Middle frontal gyrus (tissue), 1 donor: Measurements from ENCODE around the gene WFS1.

Source experiments
- DNase-seq: peaks from one replicate; pipeline ENCODE4 v3.0.0-alpha.2; 2015; ENCODE audit warnings: low spot score; ENCODE audit errors: extremely low spot score

WFS1 gene, protein sequence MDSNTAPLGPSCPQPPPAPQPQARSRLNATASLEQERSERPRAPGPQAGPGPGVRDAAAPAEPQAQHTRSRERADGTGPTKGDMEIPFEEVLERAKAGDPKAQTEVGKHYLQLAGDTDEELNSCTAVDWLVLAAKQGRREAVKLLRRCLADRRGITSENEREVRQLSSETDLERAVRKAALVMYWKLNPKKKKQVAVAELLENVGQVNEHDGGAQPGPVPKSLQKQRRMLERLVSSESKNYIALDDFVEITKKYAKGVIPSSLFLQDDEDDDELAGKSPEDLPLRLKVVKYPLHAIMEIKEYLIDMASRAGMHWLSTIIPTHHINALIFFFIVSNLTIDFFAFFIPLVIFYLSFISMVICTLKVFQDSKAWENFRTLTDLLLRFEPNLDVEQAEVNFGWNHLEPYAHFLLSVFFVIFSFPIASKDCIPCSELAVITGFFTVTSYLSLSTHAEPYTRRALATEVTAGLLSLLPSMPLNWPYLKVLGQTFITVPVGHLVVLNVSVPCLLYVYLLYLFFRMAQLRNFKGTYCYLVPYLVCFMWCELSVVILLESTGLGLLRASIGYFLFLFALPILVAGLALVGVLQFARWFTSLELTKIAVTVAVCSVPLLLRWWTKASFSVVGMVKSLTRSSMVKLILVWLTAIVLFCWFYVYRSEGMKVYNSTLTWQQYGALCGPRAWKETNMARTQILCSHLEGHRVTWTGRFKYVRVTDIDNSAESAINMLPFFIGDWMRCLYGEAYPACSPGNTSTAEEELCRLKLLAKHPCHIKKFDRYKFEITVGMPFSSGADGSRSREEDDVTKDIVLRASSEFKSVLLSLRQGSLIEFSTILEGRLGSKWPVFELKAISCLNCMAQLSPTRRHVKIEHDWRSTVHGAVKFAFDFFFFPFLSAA

DNA sequence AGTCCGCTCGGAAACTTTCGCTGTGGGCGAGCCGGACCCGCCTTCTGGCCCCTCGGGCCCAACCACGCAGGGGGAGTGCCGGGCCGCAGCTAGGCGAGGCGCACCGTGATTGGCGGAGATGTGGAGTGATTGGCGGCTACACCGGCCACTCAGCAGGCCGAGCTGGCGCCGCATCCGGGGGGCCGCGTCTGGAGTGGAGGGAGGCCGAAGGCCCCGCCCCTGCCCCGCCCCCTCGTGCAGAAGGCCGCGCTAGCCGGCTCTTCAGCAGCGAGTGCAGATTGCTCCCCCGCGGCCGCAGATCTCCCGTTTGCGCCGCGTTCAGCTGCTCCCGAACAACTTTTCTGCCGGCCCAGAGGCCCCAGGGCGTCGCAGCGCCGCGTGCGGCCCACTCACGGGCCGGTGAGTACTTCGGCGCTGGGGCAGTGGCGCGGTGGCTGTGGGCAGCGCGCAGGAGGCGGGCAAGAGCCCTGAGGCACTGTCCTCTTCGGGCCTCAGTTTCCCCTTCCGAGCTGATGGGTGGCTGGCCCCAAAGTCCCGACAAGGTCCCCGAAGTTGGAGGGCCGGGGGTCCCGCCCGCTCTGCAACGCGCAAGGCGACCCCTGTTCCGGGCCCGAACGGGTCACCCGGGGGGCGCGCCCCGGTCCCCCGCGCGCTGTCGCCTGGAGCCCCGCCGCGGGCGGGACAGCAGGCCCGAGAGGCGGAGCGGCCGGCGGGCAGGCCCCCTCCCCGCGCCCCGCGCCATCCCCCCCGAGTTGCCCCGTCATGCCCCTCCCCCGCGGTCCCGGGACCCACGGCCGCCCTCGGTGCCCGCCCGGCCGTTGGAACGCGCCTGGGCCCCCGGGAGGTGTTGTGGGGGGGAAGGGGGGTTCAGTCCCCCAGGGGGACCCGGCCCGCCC is at the start of gene WFS1:
TSS of gene WFS1 (plus strand) at position 235 of the 896 bp plus-strand sequence. CDS start 7,606 bp downstream, outside the sequence.
- peak; percentile 98 for DNase-seq

DNA sequence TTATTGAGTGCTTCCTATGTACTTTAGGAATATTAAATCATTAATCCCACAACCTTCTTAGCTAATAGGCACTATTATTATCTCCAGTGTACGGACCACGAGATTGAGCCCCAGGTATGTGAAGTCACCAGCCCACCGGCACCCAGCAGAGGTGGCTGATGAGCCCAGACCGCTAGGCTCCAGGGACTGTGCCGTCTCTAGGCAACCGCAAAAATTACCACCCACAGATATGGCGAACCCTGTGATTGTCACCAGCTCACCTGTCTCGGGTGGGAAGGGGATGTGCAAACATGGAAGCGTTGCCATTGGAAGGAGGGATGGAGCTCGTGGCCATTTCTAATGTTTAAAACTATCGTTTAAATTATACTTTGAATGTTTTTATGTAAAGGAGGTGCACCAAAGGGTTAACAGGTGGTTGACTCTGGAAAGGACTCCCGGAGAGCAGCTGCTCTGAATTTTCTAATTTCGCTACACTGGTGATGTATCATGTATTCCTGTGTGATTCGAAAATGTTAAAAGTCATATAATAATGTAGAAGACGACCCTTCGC is 48.3 kb upstream of the WFS1 start:
- no peak for DNase-seq

DNA sequence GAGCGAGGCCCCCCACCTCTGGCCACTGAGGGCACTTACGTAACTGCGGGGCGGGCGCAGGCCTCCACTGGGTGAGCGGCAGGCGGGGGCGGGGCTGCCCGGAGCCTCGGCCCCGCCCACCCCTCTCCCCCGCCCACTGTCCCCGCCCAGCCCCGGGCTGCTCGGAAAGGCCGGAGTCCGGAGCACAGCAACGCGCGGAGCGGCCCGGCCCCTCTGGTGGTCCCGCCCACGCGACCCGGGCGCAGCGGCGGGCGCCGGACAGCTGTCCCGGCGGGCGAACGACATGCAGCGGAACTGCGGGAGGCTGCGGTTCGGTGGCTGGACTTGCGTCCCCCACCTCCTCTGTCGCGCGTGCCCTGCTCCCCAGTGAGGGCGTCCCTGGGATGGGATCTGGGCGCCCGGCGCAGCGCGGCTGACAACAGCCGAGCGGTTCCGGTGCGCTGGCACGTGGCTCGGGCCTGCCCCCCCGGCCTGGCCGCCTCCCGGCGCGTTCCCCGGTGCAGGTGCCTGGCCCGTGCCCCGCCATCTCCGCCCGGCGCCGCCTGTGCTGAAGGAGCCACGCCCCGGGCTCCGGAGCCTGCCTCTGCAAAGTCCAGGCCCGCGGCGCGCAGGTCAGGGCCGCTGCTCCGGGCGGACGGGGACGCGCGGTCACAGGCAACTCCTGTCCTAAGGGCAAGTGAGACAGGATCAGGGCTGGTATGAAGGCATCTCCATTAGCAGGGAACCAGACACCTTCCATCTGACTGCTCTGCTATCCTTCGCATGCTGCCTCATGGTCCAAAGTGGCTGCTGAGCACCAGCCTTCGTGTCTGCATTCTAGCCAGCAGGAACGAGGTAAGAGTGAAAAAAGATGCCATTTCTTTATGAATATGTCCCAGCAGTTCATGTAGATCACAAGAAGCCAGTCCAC is 47.5 kb upstream of the WFS1 start:
- DNase-seq: peak; percentile 46

DNA sequence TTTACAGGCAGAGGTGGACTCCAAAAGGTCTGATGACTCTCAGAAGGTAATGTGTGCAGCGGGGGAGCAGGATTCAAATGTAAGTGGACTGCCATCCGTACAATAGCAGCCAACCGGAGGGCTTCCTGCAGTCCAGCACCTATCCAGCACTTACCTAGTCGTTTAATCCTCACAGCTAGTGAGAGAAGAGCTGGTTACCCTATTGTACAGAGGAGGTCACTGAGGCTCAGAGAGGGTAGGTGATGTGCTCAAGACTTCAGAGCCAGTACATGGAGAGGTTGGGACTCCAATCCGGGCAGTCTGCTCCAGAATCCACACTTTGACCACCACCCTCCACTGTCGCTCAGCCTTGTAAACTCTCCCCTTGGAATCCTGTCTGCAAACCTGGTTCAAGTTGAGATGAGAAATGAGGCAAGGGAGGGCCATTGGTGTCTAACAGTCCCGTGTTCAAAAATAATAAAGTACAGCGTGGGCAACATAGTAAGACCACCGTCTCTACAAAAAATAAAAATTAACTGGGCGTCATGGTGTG is 46.8 kb upstream of the WFS1 start:
- DNase-seq: no peak

DNA sequence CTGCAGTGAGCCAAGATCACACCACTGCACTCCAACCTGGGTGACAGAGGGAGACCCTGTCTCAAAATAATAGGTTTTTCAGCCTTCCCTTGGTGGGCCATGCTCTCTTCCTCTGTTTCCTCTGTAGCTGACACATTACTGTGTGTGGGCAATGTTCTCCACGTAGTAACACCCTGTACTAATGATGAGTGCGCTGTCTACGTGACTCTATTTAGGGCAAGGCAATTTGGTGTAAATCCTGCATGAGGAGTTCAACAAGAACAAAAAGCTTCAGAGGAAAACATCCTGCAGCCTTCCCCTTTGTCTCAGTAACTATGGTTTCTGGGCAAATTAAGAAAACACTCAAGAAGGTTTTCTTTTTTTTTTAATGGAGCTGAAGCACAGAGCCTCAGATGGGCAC is 44.9 kb upstream of the WFS1 start:
- DNase-seq: no peak

DNA sequence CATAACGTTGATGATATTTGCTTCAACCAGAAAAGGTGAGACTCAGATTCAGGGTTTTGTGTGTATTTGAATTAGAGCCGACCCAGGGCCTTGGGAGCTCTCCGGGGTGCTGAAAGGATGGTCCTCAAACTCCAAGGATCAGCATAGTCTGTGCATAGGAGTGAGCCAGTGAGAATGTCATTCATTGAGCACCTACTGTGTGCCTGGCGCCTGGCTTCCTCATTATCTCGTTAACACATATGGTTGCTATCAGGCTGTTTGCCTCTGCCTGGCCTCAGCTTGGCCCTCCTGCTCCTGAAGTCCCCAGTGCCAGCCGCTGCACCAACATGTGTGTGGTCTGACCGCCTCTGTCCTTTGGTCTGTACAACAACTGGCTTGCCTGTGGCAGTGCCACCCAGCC is 44.2 kb upstream of the WFS1 start:
- no peak for DNase-seq

DNA sequence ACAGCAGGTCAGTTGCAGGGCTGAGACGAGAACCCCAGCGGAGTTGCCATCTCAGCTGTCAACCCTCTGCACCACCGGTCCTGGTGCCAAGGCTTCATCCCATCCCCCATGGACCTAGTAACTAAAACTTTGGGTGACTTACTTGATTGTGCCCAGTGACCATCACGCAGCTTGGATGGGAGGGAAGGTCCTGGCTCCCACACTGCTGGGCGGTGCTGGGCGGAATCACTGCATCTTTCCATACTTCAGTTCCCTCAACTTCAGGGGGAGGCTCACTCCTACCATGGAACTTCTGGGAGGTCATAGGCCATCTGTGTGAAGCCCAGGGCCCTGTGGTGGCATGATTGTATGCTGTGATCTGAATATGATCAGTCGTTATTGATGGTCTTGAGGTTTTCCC is 43.1 kb upstream of the WFS1 start:
- no peak for DNase-seq

DNA sequence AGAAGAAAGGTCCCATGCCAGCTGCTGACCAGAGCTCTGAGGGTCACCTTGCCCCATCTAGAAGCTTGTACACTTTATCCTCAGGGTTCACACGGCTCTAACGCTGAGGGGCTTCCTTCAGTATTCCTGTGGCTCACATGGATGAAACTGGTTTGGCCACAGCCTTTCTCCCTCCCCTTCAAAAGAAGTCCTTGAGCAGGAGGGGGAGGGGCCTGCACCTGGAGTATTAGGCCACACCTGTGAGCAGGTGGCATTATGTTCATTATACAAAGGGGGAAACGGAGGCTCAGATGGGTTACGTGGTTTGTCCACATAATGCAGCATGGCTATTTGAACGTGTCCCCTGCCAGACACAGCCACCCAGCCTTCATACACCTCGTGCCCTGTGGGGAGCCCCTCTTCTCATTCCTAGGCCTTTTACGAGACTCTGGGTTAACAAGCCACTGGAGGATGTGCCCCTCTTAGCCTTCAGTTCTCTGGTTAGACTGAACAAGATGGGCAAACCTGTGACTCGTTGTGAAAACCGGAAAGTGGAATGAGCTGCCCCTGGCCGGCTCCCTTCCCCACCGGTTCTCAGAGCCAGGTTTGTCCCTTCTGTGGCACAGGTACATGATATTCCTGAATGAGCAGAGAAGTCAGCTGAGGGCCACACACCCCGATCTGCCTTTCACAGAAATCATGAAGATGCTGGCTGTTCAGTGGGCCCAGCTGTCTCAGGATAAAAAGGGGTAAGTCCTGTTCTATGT is 42.1 kb upstream of the WFS1 start:
- DNase-seq: no peak

DNA sequence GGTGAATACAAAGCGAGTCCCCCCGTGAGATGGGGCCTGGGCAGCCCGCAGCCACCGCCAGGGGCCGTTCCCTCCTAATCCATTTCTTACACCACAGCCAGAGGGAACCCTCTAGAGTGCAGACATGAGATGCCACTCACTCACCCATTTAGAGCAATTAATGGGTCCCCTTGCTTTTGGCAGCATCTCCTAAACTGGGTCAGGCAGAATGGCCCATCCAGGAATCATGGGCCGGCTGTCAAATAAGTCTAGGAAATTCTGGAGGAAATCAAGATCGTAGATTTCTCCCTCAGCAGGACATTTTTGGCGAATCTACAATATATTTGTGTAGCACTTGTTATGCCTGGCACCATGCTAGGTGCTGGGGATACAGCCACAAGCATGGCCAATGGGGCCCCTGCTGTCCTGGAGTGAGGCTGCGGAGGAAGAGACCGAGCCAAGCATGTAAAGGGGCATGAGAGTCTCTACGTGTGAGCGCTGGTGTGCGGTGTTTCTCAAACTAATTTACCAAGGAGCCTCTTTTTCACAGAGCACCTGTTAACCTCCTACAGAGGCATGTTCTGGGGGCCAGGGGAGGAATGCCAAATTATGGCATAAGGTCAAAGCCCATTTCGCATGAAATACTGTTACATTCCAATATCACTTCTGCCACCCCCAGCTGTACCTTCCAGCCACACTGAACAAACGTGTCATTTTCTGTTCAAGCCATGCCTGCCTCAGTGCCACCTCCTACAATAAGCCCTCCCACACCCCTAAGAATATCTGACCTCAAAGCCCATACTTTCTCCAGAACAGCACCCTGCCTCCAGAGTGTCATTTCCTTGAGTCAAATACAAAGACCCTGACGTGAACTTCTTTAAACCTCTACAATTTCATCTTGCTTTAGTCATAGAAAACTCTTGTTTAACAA is 41.2 kb upstream of the WFS1 start:
- DNase-seq: no peak

DNA sequence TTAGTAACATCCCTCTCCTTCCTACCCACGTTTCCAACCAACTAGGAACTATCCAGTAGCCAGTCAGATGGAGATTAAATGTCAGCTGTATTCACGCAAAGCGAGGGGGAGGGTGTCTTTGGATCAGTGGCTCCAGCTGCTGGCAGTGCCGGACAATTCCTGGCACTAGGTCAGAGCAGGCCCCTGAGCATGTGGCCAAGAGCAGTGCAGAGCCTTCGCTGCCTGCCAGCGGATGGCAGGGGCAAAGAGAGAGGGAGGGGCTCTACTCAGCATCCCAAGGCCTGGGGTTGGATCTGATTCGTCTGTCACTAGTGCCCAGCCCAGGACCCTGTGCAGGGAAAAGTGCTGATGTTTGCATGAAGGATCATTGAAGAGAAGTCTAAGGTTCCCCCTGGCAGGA is 40.6 kb upstream of the WFS1 start:
- DNase-seq: peak; percentile 28

DNA sequence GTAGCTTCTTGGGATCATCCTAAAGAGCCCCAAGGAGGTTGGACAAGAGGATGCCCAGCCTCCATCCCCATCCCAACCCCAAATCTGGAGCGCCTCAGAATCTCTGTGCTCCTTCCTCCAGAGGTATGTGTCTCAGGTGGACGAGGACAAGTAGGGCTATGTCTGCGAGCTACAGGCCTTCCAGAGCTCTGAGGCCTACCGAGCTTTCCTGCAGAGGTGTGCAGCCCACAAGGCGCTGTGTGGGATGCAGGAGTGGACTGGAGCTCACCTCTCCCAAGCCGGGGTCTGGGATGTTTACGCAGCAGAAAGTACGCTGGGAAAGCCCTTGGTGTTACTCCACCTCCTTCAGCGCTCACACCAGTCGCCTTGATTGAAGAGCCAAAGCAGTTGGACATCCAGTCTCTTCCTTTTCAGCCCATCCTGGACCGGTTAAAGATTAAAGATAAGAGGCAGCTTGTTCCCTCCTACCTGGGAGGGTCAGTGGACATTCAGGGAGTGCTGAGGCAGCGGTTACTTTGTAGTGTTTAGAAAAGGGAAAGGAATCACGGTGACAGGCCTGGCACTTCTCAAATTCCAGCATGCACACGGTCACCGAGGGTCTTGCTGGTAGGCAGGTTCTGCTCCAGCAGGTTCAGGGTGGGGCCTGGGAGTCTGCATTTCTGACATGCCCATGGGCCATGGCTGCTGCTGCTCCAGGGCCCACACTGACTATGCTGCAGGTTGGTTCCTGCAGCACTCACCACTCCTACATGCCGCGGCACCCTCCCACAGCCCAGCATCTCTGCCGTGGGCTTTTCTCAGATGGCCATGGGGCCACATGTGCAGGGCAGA is 39.8 kb upstream of the WFS1 start:
- DNase-seq: no peak

DNA sequence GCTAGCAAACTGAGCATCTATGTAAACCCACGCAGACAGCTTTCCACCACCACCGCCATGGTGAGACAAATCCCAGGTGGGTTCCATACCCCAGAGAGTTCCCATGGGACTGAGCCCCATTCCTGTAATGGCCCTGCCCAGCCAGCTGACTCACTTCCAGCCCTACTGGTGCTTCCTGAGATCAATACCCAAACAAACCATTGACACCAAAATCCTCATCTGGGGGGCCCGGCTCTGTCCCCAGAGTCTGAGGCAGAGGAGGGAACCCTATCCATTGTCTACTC is 39.2 kb upstream of the WFS1 start:
- no peak for DNase-seq

DNA sequence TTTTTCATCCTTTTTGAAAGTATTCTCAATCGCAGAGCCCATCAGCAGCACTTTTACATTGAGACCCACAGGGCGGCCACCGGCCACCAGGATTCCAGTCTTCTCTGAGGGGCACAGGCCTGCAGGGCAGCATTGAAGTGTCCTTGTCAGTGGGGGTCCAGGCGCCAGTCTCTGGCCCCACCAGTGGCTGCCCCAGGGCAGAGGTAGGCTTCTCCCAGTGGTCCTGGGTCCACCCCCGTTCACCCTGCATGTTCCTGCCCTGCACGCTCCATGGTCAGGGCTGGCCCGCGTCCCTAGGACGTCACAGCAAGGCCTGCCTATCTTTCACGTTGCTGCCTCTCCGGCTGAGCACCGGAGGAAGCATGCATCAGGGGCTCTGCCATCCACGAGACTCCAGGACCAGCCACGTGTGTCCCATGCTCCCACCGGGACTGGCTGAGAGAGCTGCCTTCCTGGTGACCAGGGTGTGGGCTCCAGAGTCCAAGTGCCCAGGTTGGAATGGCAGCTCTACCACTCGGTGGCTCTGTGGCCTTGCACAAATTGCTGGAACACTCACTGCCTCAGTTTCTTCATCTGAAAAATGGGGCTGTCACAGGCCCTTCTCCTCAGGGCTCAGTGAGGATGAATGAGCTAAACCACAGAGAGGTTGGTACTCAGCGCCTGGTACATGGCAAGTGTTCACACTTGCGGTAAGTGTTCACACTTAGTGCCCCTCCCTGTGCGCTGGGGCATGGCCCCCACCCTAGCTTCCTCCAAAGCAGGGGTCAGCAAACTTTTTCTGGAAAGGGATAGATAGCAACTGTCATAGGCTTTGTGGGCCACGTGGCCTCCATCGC is 38.6 kb upstream of the WFS1 start:
- DNase-seq: no peak

DNA sequence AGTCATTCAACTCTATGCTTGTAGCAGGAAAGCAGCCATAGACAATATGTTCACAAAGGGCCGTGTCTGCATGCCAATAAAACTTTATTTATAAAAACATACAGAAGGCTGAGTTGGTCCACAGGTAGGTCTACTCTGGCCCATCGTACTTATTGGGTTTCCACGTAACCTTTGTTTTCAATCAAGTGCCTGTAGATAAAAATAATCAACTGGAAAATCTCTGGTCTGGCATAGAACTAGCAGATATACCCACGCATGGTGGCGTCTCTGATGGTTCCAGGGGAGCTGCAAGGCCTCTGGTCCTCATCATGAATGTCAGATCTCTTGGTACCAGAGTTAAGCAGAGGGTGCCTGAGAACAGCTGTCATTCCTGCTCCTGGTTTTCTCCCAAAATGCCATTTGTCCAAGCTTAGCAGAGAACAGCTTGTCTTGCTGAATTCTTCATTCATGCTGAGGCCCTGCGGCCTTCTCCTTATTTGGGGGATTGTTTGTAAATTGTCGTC is 37.9 kb upstream of the WFS1 start:
- DNase-seq: no peak

DNA sequence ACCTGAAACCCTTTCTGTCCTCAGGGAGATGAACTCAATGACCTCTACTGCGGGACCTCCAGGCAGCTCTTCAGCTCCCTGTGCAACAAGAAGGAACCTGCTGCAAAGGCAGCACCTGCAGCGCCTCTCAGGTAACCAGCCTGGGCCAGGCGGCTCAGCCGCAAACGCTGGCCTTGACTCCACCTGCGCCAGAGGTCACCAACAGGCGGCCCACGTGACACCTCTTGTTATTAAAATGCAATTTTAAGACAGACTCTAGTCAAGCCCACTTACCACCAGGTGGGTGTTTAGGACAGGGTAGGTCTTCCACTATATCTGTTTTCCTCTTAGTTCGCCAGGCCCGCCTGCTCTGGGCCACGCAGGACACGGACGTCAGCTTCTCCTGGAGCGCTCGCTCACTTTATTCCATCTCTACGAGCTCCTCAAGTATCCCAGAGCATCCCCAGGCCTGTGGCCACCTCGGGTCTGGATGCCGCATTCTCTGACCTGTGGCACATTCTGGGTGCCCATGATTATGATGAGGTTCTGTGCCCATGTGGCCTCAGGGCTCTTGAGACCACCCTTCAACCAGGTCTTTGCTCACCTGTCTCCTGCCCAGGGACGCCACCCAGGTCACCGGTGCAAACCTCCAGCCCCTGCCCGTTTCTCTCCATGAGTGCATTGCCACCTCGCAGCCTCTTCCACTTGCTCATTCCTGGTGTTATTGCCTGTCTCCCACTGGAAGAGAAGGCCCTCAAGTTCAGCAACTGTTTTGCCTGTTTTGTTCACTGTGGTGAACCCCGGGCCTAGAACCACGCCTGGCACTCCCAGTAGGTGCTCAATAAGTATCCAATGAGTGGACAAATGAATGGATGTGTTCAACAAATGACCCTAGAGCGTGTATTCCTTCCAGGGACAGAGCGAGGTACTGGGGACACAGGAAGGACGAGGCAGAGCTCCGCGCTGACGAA is 36.5 kb upstream of the WFS1 start:
- no peak for DNase-seq
